Naive thymus-derived CD4-positive, alpha-beta T cell (primary cell): ENCODE measurements around the gene LYZL1. TPM values are rescaled to one million over a fixed set of nuclear protein-coding genes. Genes with fewer than 3 reads are reported as not detected.

ENCODE experiments used
- ATAC-seq: fragments of 150-1000 bp; cut with Tn5 transposase; 2 replicates; pipeline ENCODE4 v1.10.0; 2021; ENCODE audit warnings: mild to moderate bottlenecking, moderate library complexity
- CTCF ChIA-PET: fragments of 350-600 bp; sonication (Branson Sonifier 250); formaldehyde crosslinking; loops from one replicate; lab custom pipeline; 2021; ENCODE audit warnings: antibody characterized with exemption; lab: Charles Lee
- POLR2A ChIA-PET: fragments of 350-600 bp; sonication (Branson Sonifier 250); formaldehyde crosslinking; loops from one replicate; lab custom pipeline; 2021; ENCODE audit warnings: antibody characterized with exemption, inconsistent platforms; lab: Charles Lee
- DNase-seq, 9 donors: peaks; one replicate each; pipeline versions ENCODE4 v3.0.0 to v3.0.0-alpha.2; 2020 to 2022; ENCODE audit warnings: mixed read lengths in 1 of 9
- H3K27ac ChIP-seq: one replicate; pipeline ENCODE4 v1.7.0; 2013; ENCODE audit warnings: mild to moderate bottlenecking, low read depth, low read length, moderate library complexity
- H3K27me3 ChIP-seq, 2 donors: one replicate each; pipeline ENCODE4 v1.7.0; 2013; ENCODE audit warnings: low read length in 2 of 2, mild to moderate bottlenecking in 2 of 2, moderate library complexity in 2 of 2; ENCODE audit not compliant: control insufficient read depth in 2 of 2, insufficient read depth in 2 of 2
- H3K36me3 ChIP-seq, 3 experiments: 1 replicate in 2 of 3; 2 replicates in 1 of 3; pipeline ENCODE4 v1.7.0; 2013; ENCODE audit warnings: low read length in 3 of 3, mild to moderate bottlenecking in 3 of 3, moderate library complexity in 1 of 3; ENCODE audit not compliant: insufficient read depth in 3 of 3, control insufficient read depth in 2 of 3
- H3K4me1 ChIP-seq, 2 donors: one replicate each; pipeline ENCODE4 v1.7.0; 2013; ENCODE audit warnings: low read length in 2 of 2, mild to moderate bottlenecking in 2 of 2, moderate library complexity in 1 of 2; ENCODE audit not compliant: control insufficient read depth in 2 of 2, insufficient read depth in 2 of 2
- H3K4me3 ChIP-seq: 2 replicates; pipeline ENCODE4 v1.7.0; 2013; ENCODE audit warnings: mild to moderate bottlenecking, low read length
- H3K9me3 ChIP-seq, 3 experiments: 1 replicate in 2 of 3; 2 replicates in 1 of 3; pipeline ENCODE4 v1.7.0; 2013; ENCODE audit warnings: low read length in 3 of 3; ENCODE audit not compliant: control insufficient read depth in 2 of 3
- H3K27ac Mint-ChIP-seq, 9 donors: one replicate each; pipeline ENCODE4 v1.8.0; 2020 to 2022; ENCODE audit warnings: mixed read lengths in 9 of 9, mild to moderate bottlenecking in 8 of 9, moderate library complexity in 5 of 9, inconsistent platforms in 2 of 9
- H3K27me3 Mint-ChIP-seq, 5 donors: one replicate each; pipeline ENCODE4 v1.8.0; 2021 to 2022; ENCODE audit warnings: mixed read lengths in 5 of 5, mild to moderate bottlenecking in 1 of 5
- H3K36me3 Mint-ChIP-seq, 5 donors: one replicate each; pipeline ENCODE4 v1.8.0; 2020 to 2022; ENCODE audit warnings: mixed read lengths in 5 of 5, mild to moderate bottlenecking in 3 of 5, inconsistent platforms in 1 of 5
- H3K4me1 Mint-ChIP-seq, 7 donors: one replicate each; pipeline ENCODE4 v1.8.0; 2020 to 2022; ENCODE audit warnings: mixed read lengths in 7 of 7, mild to moderate bottlenecking in 3 of 7, inconsistent platforms in 1 of 7
- H3K4me3 Mint-ChIP-seq, 10 donors: one replicate each; pipeline ENCODE4 v1.8.0; 2020 to 2022; ENCODE audit warnings: mild to moderate bottlenecking in 10 of 10, mixed read lengths in 10 of 10, moderate library complexity in 6 of 10, inconsistent platforms in 2 of 10
- H3K9me3 Mint-ChIP-seq, 11 donors: one replicate each; pipeline ENCODE4 v1.8.0; 2020 to 2022; ENCODE audit warnings: mixed read lengths in 11 of 11, mild to moderate bottlenecking in 4 of 11, inconsistent platforms in 1 of 11, moderate library complexity in 1 of 11
- intact Hi-C, 2 donors: fragments of 100-400 bp; cut with micrococcal nuclease; formaldehyde crosslinking; loops; one replicate each; pipeline ENCODE4 v1.15.1; 2023
- polyA plus RNA-seq, 2 donors: library from polyadenylated mRNA; unstranded; fragments of 300-500 nt; fragmentation: Illumina TruSeq; gene quantifications; one replicate each; pipeline ENCODE4 v1.2.3, GENCODE V29; 2021
- total RNA-seq, 6 experiments: library from RNA in 5 of 6; stranded (reverse) in 5 of 6; gene quantifications; 1 replicate in 5 of 6; 2 replicates in 1 of 6; pipeline ENCODE4 v1.2.3 and lab custom pipeline; 2021 to 2026

Gene LYZL1
- total and polyA plus RNA-seq, 7 experiments from 2014 or later = not detected

DNA sequence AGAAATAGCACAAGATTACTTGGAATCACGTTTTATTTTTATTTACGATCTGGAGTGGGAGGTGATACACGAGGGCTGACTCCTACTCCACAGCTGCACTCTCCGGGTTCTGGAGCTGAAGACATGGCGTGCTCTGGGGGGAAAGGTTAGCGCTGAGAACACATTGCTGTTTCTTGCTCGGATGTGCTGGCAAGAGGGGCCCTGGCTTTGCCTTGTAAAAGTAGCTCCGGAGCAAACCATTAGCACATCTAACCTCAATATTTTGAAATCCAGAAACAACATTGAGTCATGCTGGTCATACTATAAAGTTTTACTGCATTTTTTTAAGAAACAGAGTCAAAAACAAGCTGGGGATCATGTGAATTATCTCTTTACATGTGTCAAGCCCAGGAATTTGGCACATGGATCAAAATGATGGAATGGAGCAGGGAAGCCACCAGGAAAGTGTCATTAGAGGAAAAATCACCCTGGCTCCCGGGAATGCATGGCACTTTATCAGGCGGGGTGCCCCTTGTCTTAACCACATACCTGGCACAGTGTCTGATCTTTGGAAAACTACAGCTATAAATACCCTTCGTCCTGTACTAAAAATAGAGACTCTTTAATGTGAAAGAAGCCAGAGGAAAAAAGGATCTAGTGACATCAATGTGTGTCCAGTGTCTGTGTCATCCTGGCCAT lies 31.6 kb upstream of the LYZL1 start:
- DNase-seq (no peak), ATAC-seq (no peak)
- Histone ChIP-seq H3K36me3 (no peaks in the 10 kb centered on the region), H3K27ac (no peak overlapping the region), H3K27me3 (no peaks in the 10 kb centered on the region), H3K4me3 (no peak overlapping the region), H3K9me3 (no peaks in the 10 kb centered on the region), H3K4me1 (no peaks in the 10 kb centered on the region)
- Mint-ChIP-seq H3K27ac (no peak overlapping the region), H3K9me3 (peaks cover 0 to 5% (median under 1%) of the 10 kb centered on the region in 11 donors), H3K27me3 (peaks cover 5 to 54% (median 18%) of the 10 kb centered on the region in 5 donors), H3K36me3 (no peaks in the 10 kb centered on the region), H3K4me1 (peaks cover 0 to 2% (median 0%) of the 10 kb centered on the region in 7 donors), H3K4me3 (no peak overlapping the region)
- intact Hi-C loops = no loop called here
- CTCF ChIA-PET = no interaction called here
- POLR2A ChIA-PET = no interaction called here

DNA sequence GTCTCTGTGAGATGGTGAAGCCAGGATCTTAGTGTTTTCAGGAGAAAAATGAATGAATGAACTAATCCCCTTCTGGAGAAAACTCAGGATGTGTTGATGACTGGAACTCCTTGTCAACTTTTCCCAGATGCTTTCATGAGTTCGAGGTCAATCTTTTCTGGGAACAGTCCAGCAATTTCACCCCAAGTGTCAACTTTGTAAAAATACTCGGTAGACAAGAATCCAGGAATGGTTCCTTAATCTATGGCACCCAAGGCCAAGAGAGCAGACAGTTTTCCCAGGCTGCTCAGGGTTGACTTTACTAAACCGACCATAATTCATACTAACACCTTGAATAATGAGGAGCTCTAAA lies 31.1 kb upstream of the LYZL1 start:
- Histone ChIP-seq H3K4me1 (no peaks in the 10 kb centered on the region), H3K27me3 (no peaks in the 10 kb centered on the region), H3K27ac (no peak overlapping the region), H3K4me3 (no peak overlapping the region), H3K9me3 (no peaks in the 10 kb centered on the region), H3K36me3 (no peaks in the 10 kb centered on the region)
- H3K27me3 Mint-ChIP-seq = peaks cover 5 to 54% (median 23%) of the 10 kb centered on the region in 5 donors
- no peak overlapping the region for H3K27ac Mint-ChIP-seq
- H3K4me1 Mint-ChIP-seq = peaks cover 0 to 2% (median 0%) of the 10 kb centered on the region in 7 donors
- no peak for DNase-seq
- ChIA-PET POLR2A (no interaction called here), CTCF (interaction anchor here (0.6 kb wide), 1 partner anchor 770 kb away, joined by 5 read pairs; no protein-coding TSS in a partner anchor)
- intact Hi-C loops = no loop called here
- ATAC-seq = no peak
- no peak overlapping the region for H3K4me3 Mint-ChIP-seq
- peaks cover 0 to 5% (median 0%) of the 10 kb centered on the region in 11 donors for H3K9me3 Mint-ChIP-seq
- no peaks in the 10 kb centered on the region for H3K36me3 Mint-ChIP-seq

DNA sequence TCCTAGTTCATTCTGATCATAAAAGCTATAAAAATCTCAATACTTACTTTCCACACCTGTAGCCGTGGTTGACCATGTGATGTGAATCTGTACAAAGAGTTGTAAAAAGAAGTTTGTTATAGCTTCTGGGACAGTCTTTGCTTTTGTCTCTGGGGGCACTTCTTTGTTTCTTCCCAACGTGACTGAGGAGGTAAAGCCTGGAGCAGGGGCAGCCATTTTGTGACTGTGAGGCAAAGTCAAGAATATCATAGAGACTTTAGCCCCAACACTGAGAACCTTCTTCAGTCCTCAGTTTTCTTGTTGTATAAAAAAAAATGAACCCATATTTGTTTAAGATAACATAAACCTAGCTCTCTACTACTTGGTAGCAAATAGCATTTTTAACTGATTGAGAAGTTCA lies 29.4 kb upstream of the LYZL1 start:
- no peak for DNase-seq
- no peak overlapping the region for H3K27ac Mint-ChIP-seq
- no peak overlapping the region for H3K27ac ChIP-seq
- H3K27me3 Mint-ChIP-seq = peaks cover 4 to 45% (median 24%) of the 10 kb centered on the region in 5 donors
- no peaks in the 10 kb centered on the region for H3K4me1 Mint-ChIP-seq
- H3K27me3 ChIP-seq = no peaks in the 10 kb centered on the region
- H3K4me1 ChIP-seq = no peaks in the 10 kb centered on the region
- H3K36me3 ChIP-seq = no peaks in the 10 kb centered on the region
- ChIA-PET CTCF (no interaction called here), POLR2A (no interaction called here)
- intact Hi-C loops = no loop called here
- H3K4me3 ChIP-seq = no peak overlapping the region
- no peaks in the 10 kb centered on the region for H3K9me3 ChIP-seq
- ATAC-seq = no peak
- H3K36me3 Mint-ChIP-seq = no peaks in the 10 kb centered on the region
- H3K4me3 Mint-ChIP-seq = no peak overlapping the region
- peaks cover 0 to 6% (median 3%) of the 10 kb centered on the region in 11 donors for H3K9me3 Mint-ChIP-seq

DNA sequence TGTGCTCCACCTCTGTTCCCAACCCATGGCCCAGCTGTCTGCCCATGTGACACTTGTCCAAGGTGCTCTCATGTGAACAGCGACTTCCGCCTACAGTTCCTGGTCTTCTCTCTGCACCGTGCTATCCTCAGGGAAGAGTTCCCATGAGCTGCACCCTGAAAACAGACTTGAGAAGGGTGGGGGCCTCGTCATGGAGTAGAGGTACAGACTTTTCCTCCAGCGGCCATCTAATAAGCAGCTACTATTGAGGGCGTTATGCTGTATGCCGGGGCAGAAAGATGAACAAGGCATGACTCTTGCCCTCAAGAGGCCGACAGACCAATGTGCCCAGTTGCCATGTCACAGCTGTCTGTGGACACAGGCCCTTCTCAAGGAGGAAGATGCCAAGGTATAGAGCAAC lies 25.4 kb upstream of the LYZL1 start:
- no peaks in the 10 kb centered on the region for H3K36me3 Mint-ChIP-seq
- intact Hi-C loops = no loop called here
- Histone ChIP-seq H3K4me1 (no peaks in the 10 kb centered on the region), H3K27me3 (no peaks in the 10 kb centered on the region), H3K27ac (no peak overlapping the region), H3K36me3 (no peaks in the 10 kb centered on the region), H3K4me3 (no peak overlapping the region), H3K9me3 (no peaks in the 10 kb centered on the region)
- peaks cover 0 to 6% (median 1%) of the 10 kb centered on the region in 11 donors for H3K9me3 Mint-ChIP-seq
- CTCF ChIA-PET = no interaction called here
- POLR2A ChIA-PET = no interaction called here
- H3K4me1 Mint-ChIP-seq = no peaks in the 10 kb centered on the region
- H3K4me3 Mint-ChIP-seq = no peak overlapping the region
- H3K27ac Mint-ChIP-seq = no peak overlapping the region
- peaks cover 0 to 24% (median 13%) of the 10 kb centered on the region in 5 donors for H3K27me3 Mint-ChIP-seq
- no peak for ATAC-seq
- DNase-seq = no peak

DNA sequence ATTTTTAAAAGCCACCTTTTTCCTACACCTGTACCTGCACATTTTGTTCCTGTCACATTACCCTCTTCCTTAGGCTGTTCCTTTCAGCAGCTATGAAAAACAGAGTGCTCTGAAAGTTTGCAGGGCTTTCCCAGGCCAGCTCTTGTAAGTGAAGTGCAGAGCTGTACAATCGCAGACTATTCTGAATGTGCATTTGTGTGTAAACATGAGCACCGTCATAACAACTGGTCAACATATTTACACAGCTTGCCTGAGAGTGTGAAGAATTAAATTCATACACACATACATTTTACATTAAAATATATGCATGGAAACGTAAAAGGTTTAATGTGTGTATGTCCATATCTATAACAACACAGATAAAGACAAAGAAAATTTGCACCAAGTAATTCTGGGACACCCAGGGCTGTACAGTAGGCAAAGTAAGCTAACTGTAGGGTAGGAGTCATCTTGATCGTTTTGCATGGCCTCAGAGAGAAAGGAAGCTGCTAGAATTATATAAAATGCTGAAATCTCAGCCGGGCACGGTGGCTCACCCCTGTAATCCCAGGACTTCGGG lies 23.6 kb upstream of the LYZL1 start:
- H3K27me3 Mint-ChIP-seq = peaks cover 0 to 25% (median 13%) of the 10 kb centered on the region in 5 donors
- peaks cover 0 to 6% (median 0%) of the 10 kb centered on the region in 11 donors for H3K9me3 Mint-ChIP-seq
- no peak overlapping the region for H3K4me3 Mint-ChIP-seq
- intact Hi-C loops = no loop called here
- H3K4me1 ChIP-seq = no peaks in the 10 kb centered on the region
- H3K36me3 ChIP-seq = no peaks in the 10 kb centered on the region
- no peak overlapping the region for H3K27ac ChIP-seq
- ATAC-seq (no peak), DNase-seq (no peak)
- no peaks in the 10 kb centered on the region for H3K27me3 ChIP-seq
- no peaks in the 10 kb centered on the region for H3K4me1 Mint-ChIP-seq
- ChIA-PET CTCF (no interaction called here), POLR2A (no interaction called here)
- no peaks in the 10 kb centered on the region for H3K36me3 Mint-ChIP-seq
- no peak overlapping the region for H3K4me3 ChIP-seq
- no peak overlapping the region for H3K27ac Mint-ChIP-seq
- no peaks in the 10 kb centered on the region for H3K9me3 ChIP-seq

DNA sequence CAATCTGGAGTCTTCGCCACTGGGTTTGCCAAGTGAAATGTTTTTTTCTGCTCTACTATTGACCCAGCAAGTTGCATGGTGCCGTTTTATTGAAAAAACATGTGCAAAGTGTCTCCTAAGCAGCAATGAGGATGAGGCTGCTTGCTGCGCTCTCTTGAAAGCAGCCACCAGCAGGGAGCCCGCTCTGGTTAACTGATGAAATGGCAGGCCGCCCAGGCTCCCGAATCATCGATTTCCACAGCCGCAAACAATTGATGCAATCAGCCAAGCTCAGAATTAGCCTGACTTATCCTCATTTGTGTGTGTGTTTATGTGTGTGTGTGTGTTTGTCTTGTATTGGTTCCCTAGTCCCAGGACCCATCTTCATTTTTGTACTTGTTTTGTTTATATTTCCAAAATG lies 22.2 kb upstream of the LYZL1 start:
- Histone ChIP-seq H3K9me3 (no peaks in the 10 kb centered on the region), H3K27me3 (no peaks in the 10 kb centered on the region), H3K36me3 (no peaks in the 10 kb centered on the region), H3K27ac (no peak overlapping the region), H3K4me3 (no peak overlapping the region), H3K4me1 (no peaks in the 10 kb centered on the region)
- Mint-ChIP-seq H3K4me1 (no peaks in the 10 kb centered on the region), H3K27me3 (peaks cover 0 to 26% (median 13%) of the 10 kb centered on the region in 5 donors), H3K27ac (no peak overlapping the region), H3K4me3 (no peak overlapping the region), H3K9me3 (peaks cover 0 to 9% (median 0%) of the 10 kb centered on the region in 11 donors), H3K36me3 (no peaks in the 10 kb centered on the region)
- intact Hi-C loops = no loop called here
- POLR2A ChIA-PET = no interaction called here
- ATAC-seq (no peak), DNase-seq (no peak)
- CTCF ChIA-PET = no interaction called here

DNA sequence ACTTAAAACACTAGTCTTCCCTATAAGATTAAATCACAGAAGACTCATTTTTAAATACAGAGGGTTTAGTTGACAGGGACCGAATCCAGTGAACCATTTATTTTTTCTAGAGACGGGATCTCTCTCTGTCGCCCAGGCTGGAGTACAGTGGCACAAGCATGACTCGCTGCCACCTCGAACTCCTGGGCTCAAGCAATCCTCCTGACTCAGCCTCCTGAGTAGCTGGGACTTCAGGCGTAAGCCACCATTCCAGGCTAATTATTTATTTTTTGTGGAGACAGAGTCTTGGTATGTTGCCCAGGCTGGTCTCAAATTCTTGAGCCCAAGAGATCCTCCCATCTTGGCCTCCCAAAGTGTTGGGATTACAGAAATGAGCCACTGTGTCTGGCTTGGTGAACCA lies 20.9 kb upstream of the LYZL1 start:
- Mint-ChIP-seq H3K27ac (no peak overlapping the region), H3K27me3 (peaks cover 0 to 15% (median 7%) of the 10 kb centered on the region in 5 donors), H3K4me1 (no peaks in the 10 kb centered on the region), H3K9me3 (peaks cover 0 to 9% (median 0%) of the 10 kb centered on the region in 11 donors), H3K4me3 (no peak overlapping the region), H3K36me3 (no peaks in the 10 kb centered on the region)
- Histone ChIP-seq H3K4me1 (no peaks in the 10 kb centered on the region), H3K27ac (no peak overlapping the region), H3K9me3 (no peaks in the 10 kb centered on the region), H3K4me3 (no peak overlapping the region), H3K36me3 (no peaks in the 10 kb centered on the region), H3K27me3 (no peaks in the 10 kb centered on the region)
- DNase-seq (no peak), ATAC-seq (no peak)
- ChIA-PET POLR2A (no interaction called here), CTCF (no interaction called here)
- intact Hi-C loops = no loop called here
